Measurements from ENCODE around the gene NME2.

The NME2 gene

GRCh38 chr17:51197754-51198153, 31.5 kb downstream of the NME2 start:
- H3K4me1 ChIP-seq (ENCODE audit: low read length): no peaks in the 10 kb centered on the region
- no peaks in the 10 kb centered on the region for H3K9me3 ChIP-seq (replicated peaks; ENCODE audit: insufficient read depth, low read length)
- H3K4me3 ChIP-seq (ENCODE audit: low read length): no peak overlapping the region
- no peaks in the 10 kb centered on the region for H3K79me2 ChIP-seq (ENCODE audit: low read length)
- no peaks in the 10 kb centered on the region for H3K27me3 ChIP-seq (replicated peaks; ENCODE audit: insufficient read depth, low read length)
- no peaks in the 10 kb centered on the region for H4K20me1 ChIP-seq (ENCODE audit: insufficient read depth, low read length)
- H3F3A ChIP-seq (ENCODE audit: insufficient read depth, low read length): no peaks in the 10 kb centered on the region
- H2AFZ ChIP-seq (ENCODE audit: low read length): no peak overlapping the region
- H3K9ac ChIP-seq (ENCODE audit: low read length): no peak overlapping the region
- no peak for DNase-seq
- H3K27ac ChIP-seq (ENCODE audit: low read length): no peak overlapping the region
- H3K36me3 ChIP-seq (replicated peaks; ENCODE audit: insufficient read depth, low read length): peaks cover 4% of the 10 kb centered on the region; the same call in 1 of the 2 replicates
- TF ChIP-seq EZH2phosphoT487 (IDR thresholded peaks at IDR 0.05; ENCODE audit: low read length): no peak
- no peak for TF ChIP-seq EZH2 (optimal IDR thresholded peaks at IDR 0.05; ENCODE audit: low read depth, low read length)
- no peak for TF ChIP-seq CTCF (IDR thresholded peaks at IDR 0.05; ENCODE audit: low read length)
- H3K9me2 ChIP-seq (replicated peaks; ENCODE audit: insufficient read depth, low read length): no peaks in the 10 kb centered on the region
- no peak overlapping the region for H3K4me2 ChIP-seq (ENCODE audit: low read depth, low read length)

GRCh38 chr17:51200295-51200694, 34.1 kb downstream of the NME2 start:
- Histone ChIP-seq H3K4me3 (ENCODE audit: low read length) (no peak overlapping the region), H3K27me3 (replicated peaks; ENCODE audit: insufficient read depth, low read length) (no peaks in the 10 kb centered on the region), H3K4me2 (ENCODE audit: low read depth, low read length) (no peak overlapping the region), H3K4me1 (ENCODE audit: low read length) (no peaks in the 10 kb centered on the region), H4K20me1 (ENCODE audit: insufficient read depth, low read length) (no peaks in the 10 kb centered on the region), H3K9me2 (replicated peaks; ENCODE audit: insufficient read depth, low read length) (no peaks in the 10 kb centered on the region), H2AFZ (ENCODE audit: low read length) (no peak overlapping the region), H3K9ac (ENCODE audit: low read length) (no peak overlapping the region), H3K79me2 (ENCODE audit: low read length) (no peaks in the 10 kb centered on the region), H3F3A (ENCODE audit: insufficient read depth, low read length) (no peaks in the 10 kb centered on the region), H3K27ac (ENCODE audit: low read length) (no peak overlapping the region), H3K9me3 (replicated peaks; ENCODE audit: insufficient read depth, low read length) (no peaks in the 10 kb centered on the region), H3K36me3 (replicated peaks; ENCODE audit: insufficient read depth, low read length) (no peaks in the 10 kb centered on the region; the same call in 1 of the 2 replicates)
- TF ChIP-seq CTCF (IDR thresholded peaks at IDR 0.05; ENCODE audit: low read length): no peak
- no peak for TF ChIP-seq EZH2 (optimal IDR thresholded peaks at IDR 0.05; ENCODE audit: low read depth, low read length)
- DNase-seq: no peak

GRCh38 chr17:51200846-51201245, 34.6 kb downstream of the NME2 start:
- H3K9me2 ChIP-seq (replicated peaks; ENCODE audit: insufficient read depth, low read length): no peaks in the 10 kb centered on the region
- no peaks in the 10 kb centered on the region for H3K79me2 ChIP-seq (ENCODE audit: low read length)
- H2AFZ ChIP-seq (ENCODE audit: low read length): no peak overlapping the region
- H3K36me3 ChIP-seq (replicated peaks; ENCODE audit: insufficient read depth, low read length): no peaks in the 10 kb centered on the region; the same call in 1 of the 2 replicates
- DNase-seq: no peak
- H3F3A ChIP-seq (ENCODE audit: insufficient read depth, low read length): no peaks in the 10 kb centered on the region
- no peaks in the 10 kb centered on the region for H4K20me1 ChIP-seq (ENCODE audit: insufficient read depth, low read length)
- TF ChIP-seq EZH2phosphoT487 (IDR thresholded peaks at IDR 0.05; ENCODE audit: low read length) (no peak), EZH2 (optimal IDR thresholded peaks at IDR 0.05; ENCODE audit: low read depth, low read length) (no peak), CTCF (IDR thresholded peaks at IDR 0.05; ENCODE audit: low read length) (no peak)
- H3K27me3 ChIP-seq (replicated peaks; ENCODE audit: insufficient read depth, low read length): no peaks in the 10 kb centered on the region
- H3K27ac ChIP-seq (ENCODE audit: low read length): no peak overlapping the region
- no peaks in the 10 kb centered on the region for H3K9me3 ChIP-seq (replicated peaks; ENCODE audit: insufficient read depth, low read length)
- no peak overlapping the region for H3K9ac ChIP-seq (ENCODE audit: low read length)
- H3K4me1 ChIP-seq (ENCODE audit: low read length): no peaks in the 10 kb centered on the region
- H3K4me3 ChIP-seq (ENCODE audit: low read length): no peak overlapping the region
- H3K4me2 ChIP-seq (ENCODE audit: low read depth, low read length): no peak overlapping the region

All from MM.1S (cell line).